Measurements from ENCODE around the gene KRT38. TPM values are rescaled to one million over a fixed set of nuclear protein-coding genes. Genes with fewer than 3 reads are reported as not detected.
"Not testable (repeated sequence)": the region's sequence is repeated elsewhere in the genome, so short reads cannot be mapped to it uniquely, and the experiment has no call there.

The KRT38 gene
- total and polyA plus RNA-seq, 3 experiments from 2014 or later, result not detected

DNA sequence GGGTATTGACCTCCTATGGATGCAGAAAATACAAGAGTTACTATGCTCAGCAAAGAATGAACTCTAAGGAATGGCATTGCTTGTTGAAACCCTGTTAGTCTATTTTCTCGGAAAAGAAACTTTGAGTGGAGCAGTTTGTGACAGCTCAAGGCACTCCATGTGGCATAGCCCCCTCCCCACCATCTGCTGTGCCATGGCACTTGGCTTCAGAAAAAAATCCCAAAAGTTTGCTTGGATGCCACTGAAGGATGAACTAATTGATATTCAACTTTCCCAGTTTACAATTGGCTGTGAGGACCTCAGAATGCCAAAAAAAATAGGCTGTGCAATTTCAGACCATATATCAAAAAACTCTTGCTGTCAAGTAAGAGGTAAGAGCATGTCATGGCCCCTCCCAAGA is 45.2 kb downstream of the KRT38 start:
- POLR2A ChIA-PET, result interaction anchor here (0.7 kb wide), 1 partner anchor 63 kb away, joined by 5 read pairs; no protein-coding TSS in a partner anchor
- peaks cover 3 to 6% (median 5%) of the 10 kb centered on the region in 3 donors for H3K4me1 Mint-ChIP-seq

DNA sequence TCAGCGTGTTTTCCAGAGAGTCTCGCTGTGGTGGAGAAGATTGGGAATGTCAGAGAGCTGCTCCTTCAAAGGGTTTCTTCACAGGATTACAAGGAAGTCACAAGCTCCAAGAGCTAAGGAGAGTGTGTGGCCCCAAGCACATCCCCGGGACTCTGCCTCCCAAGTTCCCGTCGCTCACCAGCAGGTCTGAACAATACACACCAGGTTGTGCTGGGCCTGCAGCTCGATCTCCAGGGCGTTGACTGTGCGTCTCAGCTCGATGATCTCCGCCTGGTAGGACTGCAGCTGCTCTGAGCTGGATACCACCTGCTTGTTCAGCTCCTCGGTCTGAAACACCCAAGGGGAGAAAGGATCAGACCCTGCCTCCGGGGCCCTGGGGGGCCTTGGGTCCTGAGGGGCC is 45.7 kb downstream of the KRT38 start:
- H3K4me3 ChIP-seq (ENCODE audit: low read length); H3K9me3 Mint-ChIP-seq; H3K27ac ChIP-seq (ENCODE audit: low read depth, low read length); H3K27ac Mint-ChIP-seq; POLR2A ChIA-PET; H3K27me3 ChIP-seq (ENCODE audit: insufficient read depth, low read length, poor library complexity, severe bottlenecking); H3K4me1 Mint-ChIP-seq; H3K36me3 Mint-ChIP-seq; CTCF ChIA-PET; H3K4me1 ChIP-seq (ENCODE audit: insufficient read depth, low read length); H3K4me3 Mint-ChIP-seq; H3K36me3 ChIP-seq (ENCODE audit: insufficient read depth, low read length); H3K9me3 ChIP-seq (ENCODE audit: low read length); DNase-seq: not testable (repeated sequence)
- H3K27me3 Mint-ChIP-seq, result peaks cover 10 to 42% of the 10 kb centered on the region in 2 donors

More for the DNA sequence above, 45.2 kb downstream of the KRT38 start:
- CTCF ChIA-PET, result no interaction called here
- no peaks in the 10 kb centered on the region for H3K36me3 ChIP-seq (ENCODE audit: insufficient read depth, low read length)
- no peak for DNase-seq
- H3K27ac ChIP-seq (ENCODE audit: low read depth, low read length), result no peak overlapping the region
- no peak overlapping the region for H3K27ac Mint-ChIP-seq
- H3K4me3 Mint-ChIP-seq, result no peak overlapping the region
- no peaks in the 10 kb centered on the region for H3K9me3 Mint-ChIP-seq
- H3K4me1 ChIP-seq (ENCODE audit: insufficient read depth, low read length), result no peaks in the 10 kb centered on the region
- no peaks in the 10 kb centered on the region for H3K27me3 ChIP-seq (ENCODE audit: insufficient read depth, low read length, poor library complexity, severe bottlenecking)
- H3K4me3 ChIP-seq (ENCODE audit: low read length), result no peak overlapping the region
- peaks cover 9 to 38% of the 10 kb centered on the region in 2 donors for H3K27me3 Mint-ChIP-seq
- peaks cover 0 to 5% (median 1%) of the 10 kb centered on the region in 3 donors for H3K36me3 Mint-ChIP-seq
- H3K9me3 ChIP-seq (ENCODE audit: low read length), result no peaks in the 10 kb centered on the region

DNA sequence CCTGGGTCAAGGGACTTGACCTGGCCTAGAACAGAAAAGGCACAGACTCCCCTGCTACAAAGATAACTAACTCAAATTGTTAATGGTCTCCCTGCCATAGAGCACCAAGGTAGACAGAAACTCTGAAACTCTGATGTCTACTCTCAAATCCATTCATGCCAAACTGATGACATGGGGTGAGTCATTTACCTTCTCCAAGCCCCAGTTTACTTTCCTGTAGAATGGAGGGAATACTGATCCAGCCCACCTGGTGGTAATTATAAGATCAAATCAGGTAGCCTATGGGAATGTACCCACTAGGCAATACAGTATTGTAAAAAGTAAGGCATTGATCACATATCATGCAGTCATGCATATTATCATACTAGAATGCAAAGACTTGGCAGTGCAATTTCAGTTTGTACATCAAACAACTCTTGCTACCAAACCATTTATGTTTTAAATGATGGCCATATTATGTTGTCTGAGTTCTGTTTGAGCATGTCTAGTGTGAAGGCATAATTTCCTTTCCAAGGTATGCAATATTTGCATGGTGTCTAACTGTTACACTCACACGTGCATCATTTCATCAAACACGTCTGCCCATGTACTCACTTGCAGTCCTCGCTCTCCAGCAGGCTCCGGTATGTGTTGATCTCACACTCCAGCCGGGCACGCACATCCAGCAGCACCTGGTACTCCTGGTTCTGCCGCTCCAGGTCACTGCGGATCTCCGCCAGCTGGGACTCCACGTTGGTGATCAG is 46.4 kb downstream of the KRT38 start:
- no peak for DNase-seq
- H3K4me1 Mint-ChIP-seq, result peaks cover under 1 to 4% (median 4%) of the 10 kb centered on the region in 3 donors
- H3K36me3 ChIP-seq (ENCODE audit: insufficient read depth, low read length), result no peaks in the 10 kb centered on the region
- H3K27ac ChIP-seq (ENCODE audit: low read depth, low read length), result no peak overlapping the region
- H3K27me3 ChIP-seq (ENCODE audit: insufficient read depth, low read length, poor library complexity, severe bottlenecking), result no peaks in the 10 kb centered on the region
- no peaks in the 10 kb centered on the region for H3K4me1 ChIP-seq (ENCODE audit: insufficient read depth, low read length)
- H3K9me3 Mint-ChIP-seq, result no peaks in the 10 kb centered on the region
- ChIA-PET POLR2A (no interaction called here), CTCF (no interaction called here)
- no peak overlapping the region for H3K4me3 Mint-ChIP-seq
- H3K27ac Mint-ChIP-seq, result no peak overlapping the region
- peaks cover 14 to 44% of the 10 kb centered on the region in 2 donors for H3K27me3 Mint-ChIP-seq
- no peaks in the 10 kb centered on the region for H3K9me3 ChIP-seq (ENCODE audit: low read length)
- H3K36me3 Mint-ChIP-seq, result peaks cover 0 to 5% (median 2%) of the 10 kb centered on the region in 3 donors
- H3K4me3 ChIP-seq (ENCODE audit: low read length), result no peak overlapping the region

DNA sequence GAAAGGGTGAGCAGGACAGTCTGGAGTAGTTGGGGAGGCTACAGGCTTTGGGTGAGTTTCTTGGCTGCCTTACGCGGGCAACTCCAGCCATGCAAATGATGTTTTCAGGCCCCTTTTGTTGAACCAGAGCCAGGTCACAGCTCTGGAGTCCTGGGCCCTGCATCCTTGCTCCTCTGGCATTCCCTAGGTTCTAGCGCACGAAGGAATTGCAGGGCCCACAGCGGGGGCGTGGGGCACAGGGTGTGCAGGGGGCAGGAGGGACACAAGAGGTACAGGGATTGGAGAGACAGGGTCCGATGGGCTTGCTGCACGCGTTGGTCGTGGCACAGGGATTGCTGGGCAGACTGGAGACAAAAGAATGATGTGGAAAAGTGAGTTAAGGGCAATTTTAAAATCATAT is 47.0 kb downstream of the KRT38 start:
- Mint-ChIP-seq H3K27ac (no peak overlapping the region), H3K27me3 (peaks cover 12 to 40% of the 10 kb centered on the region in 2 donors), H3K9me3 (peaks cover 0 to 3% (median 0%) of the 10 kb centered on the region in 5 donors), H3K36me3 (peaks cover 0 to 10% (median 2%) of the 10 kb centered on the region in 3 donors), H3K4me3 (no peak overlapping the region), H3K4me1 (peaks cover 0 to 3% (median 0%) of the 10 kb centered on the region in 3 donors)
- POLR2A ChIA-PET, result no interaction called here
- Histone ChIP-seq H3K36me3 (ENCODE audit: insufficient read depth, low read length) (no peaks in the 10 kb centered on the region), H3K27ac (ENCODE audit: low read depth, low read length) (no peak overlapping the region), H3K4me1 (ENCODE audit: insufficient read depth, low read length) (no peaks in the 10 kb centered on the region), H3K4me3 (ENCODE audit: low read length) (no peak overlapping the region), H3K27me3 (ENCODE audit: insufficient read depth, low read length, poor library complexity, severe bottlenecking) (no peaks in the 10 kb centered on the region), H3K9me3 (ENCODE audit: low read length) (no peaks in the 10 kb centered on the region)
- no peak for DNase-seq
- CTCF ChIA-PET, result no interaction called here

DNA sequence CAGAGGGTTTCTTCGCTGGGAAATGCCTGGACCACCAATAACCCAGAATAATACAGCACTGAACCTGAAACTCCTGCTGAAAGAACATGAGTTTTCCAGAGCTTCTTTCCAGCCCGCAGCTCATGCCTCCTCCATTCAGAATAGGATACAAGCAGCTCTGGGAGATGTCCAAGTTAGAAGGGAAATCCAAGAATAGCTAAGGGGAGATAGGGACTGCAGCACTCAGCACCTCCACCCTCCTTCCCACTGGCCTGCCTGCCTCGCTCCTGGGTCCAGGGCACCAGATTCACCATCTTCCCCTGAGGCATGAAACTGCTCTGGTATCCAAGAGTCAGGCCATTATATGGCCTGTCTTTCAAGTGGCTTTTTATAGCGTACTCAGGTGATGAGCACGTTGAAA is 47.5 kb downstream of the KRT38 start:
- Histone ChIP-seq H3K9me3 (ENCODE audit: low read length) (no peaks in the 10 kb centered on the region), H3K4me1 (ENCODE audit: insufficient read depth, low read length) (no peaks in the 10 kb centered on the region), H3K4me3 (ENCODE audit: low read length) (no peak overlapping the region), H3K36me3 (ENCODE audit: insufficient read depth, low read length) (no peaks in the 10 kb centered on the region), H3K27me3 (ENCODE audit: insufficient read depth, low read length, poor library complexity, severe bottlenecking) (no peaks in the 10 kb centered on the region), H3K27ac (ENCODE audit: low read depth, low read length) (no peak overlapping the region)
- Mint-ChIP-seq H3K4me3 (no peak overlapping the region), H3K27me3 (peaks cover 12 to 44% of the 10 kb centered on the region in 2 donors), H3K4me1 (peaks cover 0 to 3% (median 0%) of the 10 kb centered on the region in 3 donors), H3K9me3 (peaks cover 0 to 3% (median 0%) of the 10 kb centered on the region in 5 donors), H3K27ac (no peak overlapping the region), H3K36me3 (peaks cover 0 to 12% (median 2%) of the 10 kb centered on the region in 3 donors)
- CTCF ChIA-PET, result no interaction called here
- no peak for DNase-seq
- POLR2A ChIA-PET, result no interaction called here

DNA sequence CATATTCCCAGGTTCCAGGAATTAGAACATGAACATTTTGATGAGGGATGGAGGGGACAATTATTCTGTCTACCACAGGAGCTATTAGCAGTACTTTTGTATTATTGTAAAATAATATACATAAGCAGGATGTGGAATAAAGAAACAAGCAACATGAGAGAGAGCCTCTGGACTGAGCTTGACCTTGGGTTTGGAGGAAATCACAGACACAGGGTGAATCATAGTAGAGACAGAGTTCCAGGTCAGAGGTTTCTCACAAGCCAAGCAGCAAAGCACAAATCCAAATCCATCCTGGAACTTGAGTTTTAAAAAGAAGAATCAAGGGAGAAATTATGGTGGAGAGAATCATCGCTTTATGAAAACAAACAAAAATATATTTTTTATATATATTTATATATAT is 48.5 kb downstream of the KRT38 start:
- CTCF ChIA-PET, result interaction anchor here (0.6 kb wide), 1 partner anchor 283 kb away, joined by 4 read pairs; no protein-coding TSS in a partner anchor
- POLR2A ChIA-PET, result no interaction called here
- peaks cover 12 to 42% of the 10 kb centered on the region in 2 donors for H3K27me3 Mint-ChIP-seq

DNA sequence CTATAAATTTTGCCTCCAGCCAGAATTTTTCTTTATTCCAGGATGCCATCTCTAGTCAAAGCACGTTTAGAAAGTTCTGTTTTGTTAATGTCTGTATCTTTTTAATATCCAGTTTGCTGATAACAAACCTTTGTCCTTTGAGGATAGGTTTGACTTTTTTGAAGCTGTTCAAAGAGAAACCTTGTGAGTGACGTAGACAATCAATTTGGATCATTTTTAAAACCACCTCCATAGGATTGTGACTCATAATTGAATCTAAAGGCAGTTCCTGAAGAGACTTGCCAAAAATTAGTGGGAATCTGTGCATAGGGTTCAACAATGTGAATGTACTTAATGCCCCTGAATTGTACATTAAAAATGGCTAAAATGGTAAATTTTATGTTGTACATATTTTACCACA is 49.2 kb downstream of the KRT38 start:
- H3K27me3 Mint-ChIP-seq, result peaks cover 14 to 44% of the 10 kb centered on the region in 2 donors
- H3K27ac Mint-ChIP-seq, result no peak overlapping the region
- no peak for DNase-seq
- H3K9me3 Mint-ChIP-seq, result peaks cover 8 to 13% (median 10%) of the 10 kb centered on the region in 5 donors
- ChIA-PET CTCF (no interaction called here), POLR2A (no interaction called here)
- no peak overlapping the region for H3K4me3 Mint-ChIP-seq
- Histone ChIP-seq H3K27me3 (ENCODE audit: insufficient read depth, low read length, poor library complexity, severe bottlenecking) (no peaks in the 10 kb centered on the region), H3K27ac (ENCODE audit: low read depth, low read length) (no peak overlapping the region), H3K4me1 (ENCODE audit: insufficient read depth, low read length) (no peaks in the 10 kb centered on the region), H3K9me3 (ENCODE audit: low read length) (peaks cover under 1% of the 10 kb centered on the region), H3K36me3 (ENCODE audit: insufficient read depth, low read length) (no peaks in the 10 kb centered on the region), H3K4me3 (ENCODE audit: low read length) (no peak overlapping the region)
- H3K36me3 Mint-ChIP-seq, result peaks cover 0 to 18% (median 2%) of the 10 kb centered on the region in 3 donors
- H3K4me1 Mint-ChIP-seq, result peaks cover 0 to 3% (median 0%) of the 10 kb centered on the region in 3 donors

More for the DNA sequence above, 48.5 kb downstream of the KRT38 start:
- Histone ChIP-seq H3K9me3 (ENCODE audit: low read length) (no peaks in the 10 kb centered on the region), H3K36me3 (ENCODE audit: insufficient read depth, low read length) (no peaks in the 10 kb centered on the region), H3K4me3 (ENCODE audit: low read length) (no peak overlapping the region), H3K27ac (ENCODE audit: low read depth, low read length) (no peak overlapping the region), H3K27me3 (ENCODE audit: insufficient read depth, low read length, poor library complexity, severe bottlenecking) (no peaks in the 10 kb centered on the region), H3K4me1 (ENCODE audit: insufficient read depth, low read length) (no peaks in the 10 kb centered on the region)
- no peak for DNase-seq
- Mint-ChIP-seq H3K9me3 (peaks cover 3 to 7% (median 4%) of the 10 kb centered on the region in 5 donors), H3K27ac (no peak overlapping the region), H3K4me3 (no peak overlapping the region), H3K4me1 (peaks cover 0 to 3% (median 0%) of the 10 kb centered on the region in 3 donors), H3K36me3 (peaks cover 0 to 15% (median 2%) of the 10 kb centered on the region in 3 donors)

DNA sequence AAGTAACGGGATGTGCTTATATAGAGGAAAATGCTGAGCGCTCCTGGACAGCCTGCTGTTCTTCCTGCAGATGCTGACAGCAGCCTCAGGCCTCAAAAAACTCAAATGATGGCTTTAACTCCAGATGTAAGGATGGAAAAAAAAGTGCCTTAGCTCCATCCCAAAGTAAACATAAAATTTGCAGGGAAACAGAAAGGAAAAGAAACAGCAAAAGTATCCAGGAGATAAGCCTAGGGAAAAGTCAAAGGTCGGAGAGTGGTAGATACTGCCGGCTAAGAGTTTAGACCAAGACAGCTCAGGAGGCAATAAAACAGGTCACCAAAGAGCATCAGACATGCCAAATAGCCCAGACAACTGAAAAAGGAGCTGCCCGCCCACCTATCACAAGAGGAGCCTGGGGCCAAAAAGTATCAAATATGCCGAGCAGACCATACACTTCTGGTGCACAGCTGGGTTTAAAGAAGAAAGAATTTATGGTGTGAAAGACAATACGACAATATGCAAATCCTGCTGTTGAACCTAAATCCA is 50.3 kb downstream of the KRT38 start:
- H3K36me3 Mint-ChIP-seq, result peaks cover 0 to 20% (median 2%) of the 10 kb centered on the region in 3 donors
- peaks cover 12 to 18% (median 15%) of the 10 kb centered on the region in 5 donors for H3K9me3 Mint-ChIP-seq
- no peak overlapping the region for H3K27ac ChIP-seq (ENCODE audit: low read depth, low read length)

More for the DNA sequence above, 50.3 kb downstream of the KRT38 start:
- H3K4me1 ChIP-seq (ENCODE audit: insufficient read depth, low read length), result no peaks in the 10 kb centered on the region
- peaks cover 6% of the 10 kb centered on the region for H3K9me3 ChIP-seq (ENCODE audit: low read length)
- POLR2A ChIA-PET, result no interaction called here
- CTCF ChIA-PET, result interaction anchor here (1.1 kb wide), 1 partner anchor 258 kb away, joined by 3 read pairs; no protein-coding TSS in a partner anchor
- no peaks in the 10 kb centered on the region for H3K27me3 ChIP-seq (ENCODE audit: insufficient read depth, low read length, poor library complexity, severe bottlenecking)
- peaks cover 14 to 44% of the 10 kb centered on the region in 2 donors for H3K27me3 Mint-ChIP-seq
- H3K4me3 ChIP-seq (ENCODE audit: low read length), result no peak overlapping the region
- no peaks in the 10 kb centered on the region for H3K36me3 ChIP-seq (ENCODE audit: insufficient read depth, low read length)
- no peak overlapping the region for H3K4me3 Mint-ChIP-seq
- H3K27ac Mint-ChIP-seq, result no peak overlapping the region
- H3K4me1 Mint-ChIP-seq, result no peaks in the 10 kb centered on the region
- no peak for DNase-seq

Measured in CD8-positive, alpha-beta memory T cell (primary cell).